Astrocyte (in vitro differentiated cells and primary cell): ENCODE data around the gene LGMN.

Experiments
- CTCF ChIP-seq: IDR thresholded peaks from 2 replicates; pipeline ENCODE4 v1.5.1; 2011; ENCODE audit warnings: low read depth, mild to moderate bottlenecking, inconsistent platforms, low read length, moderate library complexity; ENCODE audit not compliant: insufficient read depth
- EZH2 ChIP-seq: IDR thresholded peaks from 2 replicates; pipeline ENCODE4 v1.6.1; 2012; ENCODE audit warnings: mild to moderate bottlenecking, low read length, inconsistent platforms; ENCODE audit not compliant: insufficient read depth

GRCh38 chr14:92677087-92677668 is 71.2 kb downstream of the LGMN start:
- TF ChIP-seq CTCF: no peak
- TF ChIP-seq EZH2: no peak
